GM19455 (cell line): ENCODE measurements around the gene OR5AN1.
"Not testable (repeated sequence)": the region's sequence is repeated elsewhere in the genome, so short reads cannot be mapped to it uniquely, and the experiment has no call there.

Source experiments
- ATAC-seq: cut with Tn5 transposase; IDR thresholded peaks from one replicate; pipeline ENCODE4 v1.9.1; 2021; ENCODE audit not compliant: unreplicated experiment

OR5AN1 gene

GRCh38 chr11:59358595-59358994 lies at the start of gene OR5AN1:
Gene OR5AN1 (plus strand): TSS chr11:59358895. CDS start chr11:59364459, 5,564 bp downstream.
- no peak for ATAC-seq

GRCh38 chr11:59335001-59335400 lies 23.7 kb upstream of the OR5AN1 start:
- ATAC-seq: no peak

GRCh38 chr11:59336176-59336575 lies 22.5 kb upstream of the OR5AN1 start:
- no peak for ATAC-seq

- ATAC-seq: no peak
Observed at GRCh38 chr11:59336931-59337330, 21.8 kb upstream of the OR5AN1 start.

DNA sequence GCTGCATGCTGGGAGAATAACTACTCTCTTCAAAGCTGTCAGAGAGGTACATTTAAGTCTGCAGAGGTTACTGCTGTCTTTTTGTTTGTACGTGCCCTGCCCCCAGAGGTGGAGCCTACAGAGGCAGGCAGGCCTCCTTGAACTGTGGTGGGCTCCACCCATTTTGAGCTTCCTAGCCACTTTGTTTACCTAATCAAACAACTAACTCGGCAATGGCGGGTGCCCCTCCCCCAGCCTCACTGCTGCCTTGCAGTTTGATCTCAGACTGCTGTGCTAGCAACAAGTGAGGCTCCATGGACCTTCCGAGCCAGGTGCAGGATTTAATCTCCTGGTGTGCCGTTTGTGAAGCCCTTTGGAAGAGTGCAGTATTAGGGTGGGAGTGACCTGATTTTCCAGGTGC lies 9.0 kb upstream of the OR5AN1 start:
- ATAC-seq: not testable (repeated sequence)

DNA sequence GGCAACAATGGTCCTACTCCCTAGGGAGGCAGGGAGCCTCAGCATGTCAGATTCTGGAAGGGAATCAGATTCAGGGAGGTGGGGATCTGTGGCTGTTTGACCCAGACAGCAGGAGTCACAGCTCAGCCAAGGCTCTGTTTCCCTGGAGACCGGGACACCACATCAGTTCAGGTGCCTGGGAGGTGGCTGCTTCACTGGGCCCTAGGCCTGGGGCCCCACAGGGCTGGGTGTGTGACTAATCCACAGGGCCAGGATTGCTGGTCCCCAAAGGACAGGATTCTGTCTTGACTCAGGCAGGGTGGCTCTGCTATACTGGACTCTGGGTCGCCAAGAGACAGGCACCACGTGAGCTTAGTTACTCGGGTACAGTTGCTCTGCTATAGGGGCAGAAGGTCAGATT lies 3.5 kb upstream of the OR5AN1 start:
- no peak for ATAC-seq

DNA sequence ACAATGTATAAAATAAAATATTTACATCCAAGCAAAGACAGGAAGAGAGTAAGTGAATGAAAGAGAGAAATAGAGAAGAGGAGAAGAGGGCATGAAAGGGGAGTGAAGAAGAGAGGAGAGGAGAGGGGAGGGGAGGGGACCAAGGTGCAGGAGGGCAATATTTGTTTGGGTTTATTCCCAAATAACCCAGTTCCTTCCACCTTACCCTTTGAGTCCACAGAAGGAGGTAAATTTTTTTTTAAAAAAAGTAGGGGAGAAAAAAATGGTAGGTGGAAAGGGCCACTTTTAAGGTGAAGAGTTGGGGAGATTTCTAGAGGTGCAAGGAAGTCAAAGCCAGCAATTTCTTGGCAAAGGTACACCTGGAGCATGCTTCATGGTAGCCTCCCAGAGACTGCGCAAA lies 2.1 kb upstream of the OR5AN1 start:
- ATAC-seq: no peak

GRCh38 chr11:59358020-59358419 lies 675 bp upstream of the OR5AN1 start:
- ATAC-seq: no peak

DNA sequence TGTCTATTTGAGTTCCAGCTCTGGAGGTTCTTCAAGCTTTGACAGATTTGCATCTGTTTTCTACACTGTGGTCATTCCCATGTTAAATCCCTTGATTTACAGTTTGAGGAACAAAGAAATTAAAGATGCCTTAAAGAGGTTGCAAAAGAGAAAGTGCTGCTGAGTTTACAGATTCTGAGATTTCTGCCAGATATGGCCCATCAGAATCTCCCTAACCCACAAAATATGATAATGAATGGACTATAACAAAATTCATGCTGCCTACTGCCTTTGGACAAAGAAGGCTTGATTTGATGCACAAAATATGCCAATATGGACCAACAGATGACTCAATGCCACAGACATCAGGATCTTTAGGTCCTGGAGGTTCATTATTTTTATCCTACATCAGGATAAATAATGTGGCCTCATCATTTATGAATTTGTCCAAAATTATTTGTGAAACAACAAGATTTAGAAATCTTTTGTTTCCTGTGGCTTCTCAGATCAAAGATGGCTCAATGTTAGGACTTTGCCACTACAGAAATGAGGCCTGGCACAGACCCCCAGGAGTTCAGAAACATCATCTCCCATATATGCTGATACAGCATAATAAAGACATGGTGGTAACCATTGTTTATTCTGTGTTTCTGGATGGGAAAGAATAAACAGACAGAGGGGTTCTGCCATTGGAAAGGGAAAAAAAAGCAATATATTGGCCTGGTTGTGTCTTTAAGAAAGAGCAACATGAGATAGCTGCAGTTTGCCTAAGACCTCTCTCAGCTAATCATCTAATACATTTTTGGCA lies 6.7 kb downstream of the OR5AN1 start:
- ATAC-seq: no peak

GRCh38 chr11:59368238-59369022 lies 9.7 kb downstream of the OR5AN1 start:
- ATAC-seq: no peak

- ATAC-seq: not testable (repeated sequence)
Observed at GRCh38 chr11:59372324-59372723, 13.6 kb downstream of the OR5AN1 start.

DNA sequence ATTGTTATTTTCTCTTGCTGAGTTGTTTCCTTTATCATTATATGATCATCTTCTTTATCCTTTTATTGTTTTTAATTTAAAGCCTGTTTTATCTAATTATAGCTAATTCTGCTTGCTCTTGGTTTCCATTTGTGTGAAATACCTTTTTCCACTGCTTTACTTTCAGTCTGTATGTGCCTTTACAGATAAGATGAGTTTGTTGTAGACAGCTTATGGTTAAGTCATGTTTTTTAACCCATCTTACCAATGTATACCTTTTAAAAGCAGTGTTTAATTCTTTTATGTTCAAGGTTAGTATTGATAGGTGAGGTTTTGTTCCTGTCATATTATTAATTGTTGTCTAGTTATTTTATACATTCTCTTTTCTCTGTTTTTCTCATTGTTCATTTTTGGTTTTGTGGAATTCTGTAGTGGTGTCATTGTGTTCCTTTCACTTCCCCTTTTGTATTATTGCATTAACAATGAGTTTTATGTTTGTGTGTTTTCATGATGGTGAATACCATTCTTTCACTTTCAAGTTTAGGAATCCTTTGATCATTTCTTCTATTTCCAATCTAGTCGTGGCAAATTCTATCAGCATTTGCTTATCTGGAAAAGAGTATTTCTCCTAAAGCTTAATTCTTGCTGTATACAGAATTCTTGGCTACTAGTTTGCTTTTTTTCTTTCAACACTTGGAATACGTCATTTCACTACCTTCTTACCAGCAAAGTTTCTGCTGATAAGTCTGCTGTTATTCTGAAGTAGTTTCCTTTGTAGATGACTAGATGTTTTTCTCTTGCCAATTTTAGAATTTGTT lies 21.8 kb downstream of the OR5AN1 start:
- peak; percentile 85 for ATAC-seq

DNA sequence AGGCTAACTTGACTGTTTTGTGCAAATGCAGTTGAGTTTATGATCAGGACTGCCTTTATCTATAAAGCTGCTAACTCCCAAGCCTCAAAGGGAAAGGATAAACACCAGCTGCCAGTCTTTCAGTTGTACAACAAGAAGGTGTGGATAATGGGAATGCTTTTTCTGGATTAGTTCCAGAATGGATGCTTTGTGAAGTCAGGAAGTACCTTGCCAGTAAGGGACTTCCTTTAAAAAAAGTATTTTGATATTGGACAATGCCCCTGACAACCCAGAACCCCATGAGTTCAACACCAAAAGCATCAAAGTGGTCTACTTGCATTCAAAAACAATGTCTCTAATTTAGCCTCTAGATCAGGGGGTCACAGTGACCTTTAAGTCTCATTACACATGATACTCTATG lies 35.5 kb downstream of the OR5AN1 start:
- no peak for ATAC-seq

DNA sequence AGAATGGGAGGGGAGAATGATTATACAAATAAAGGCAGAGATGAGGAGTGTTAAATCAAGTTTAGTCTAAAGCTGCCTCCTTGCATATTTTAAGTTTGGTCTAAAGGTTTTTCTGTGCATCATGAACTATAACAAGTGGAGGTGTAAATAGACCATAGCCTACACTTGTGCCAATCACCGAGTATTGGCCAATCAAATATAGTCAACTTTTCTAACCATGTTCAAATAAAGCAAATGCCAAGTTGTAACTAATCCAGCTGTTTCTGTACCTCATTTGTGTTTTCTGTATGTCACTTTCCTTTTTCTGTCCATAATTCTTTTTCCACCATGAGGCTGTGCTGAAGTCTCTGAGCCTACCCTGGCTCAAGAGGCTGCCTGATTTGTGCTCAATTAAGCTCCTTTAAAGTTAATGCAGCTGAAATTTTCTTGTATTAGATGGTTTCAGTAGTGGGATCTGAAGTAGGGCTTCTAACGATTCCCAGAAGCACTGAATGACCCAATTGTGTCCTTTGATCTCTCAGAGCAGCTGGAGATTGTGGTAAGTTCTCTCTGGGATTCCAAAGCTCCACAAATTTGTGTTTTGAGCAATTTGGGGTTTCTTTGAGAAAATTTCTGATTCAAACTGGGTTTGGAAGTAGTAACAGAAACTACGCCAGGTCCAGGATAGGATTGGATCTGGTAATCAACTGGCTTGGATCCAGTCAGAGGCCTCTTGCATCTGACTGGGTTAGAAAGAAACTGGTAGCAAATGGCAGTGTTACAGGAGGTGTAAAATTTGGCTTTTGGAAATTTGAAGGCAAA lies 42.0 kb downstream of the OR5AN1 start:
- ATAC-seq: no peak

GRCh38 chr11:59401262-59401552 lies 42.5 kb downstream of the OR5AN1 start:
- ATAC-seq: no peak

GRCh38 chr11:59403546-59403945 lies 44.9 kb downstream of the OR5AN1 start:
- ATAC-seq: no peak

DNA sequence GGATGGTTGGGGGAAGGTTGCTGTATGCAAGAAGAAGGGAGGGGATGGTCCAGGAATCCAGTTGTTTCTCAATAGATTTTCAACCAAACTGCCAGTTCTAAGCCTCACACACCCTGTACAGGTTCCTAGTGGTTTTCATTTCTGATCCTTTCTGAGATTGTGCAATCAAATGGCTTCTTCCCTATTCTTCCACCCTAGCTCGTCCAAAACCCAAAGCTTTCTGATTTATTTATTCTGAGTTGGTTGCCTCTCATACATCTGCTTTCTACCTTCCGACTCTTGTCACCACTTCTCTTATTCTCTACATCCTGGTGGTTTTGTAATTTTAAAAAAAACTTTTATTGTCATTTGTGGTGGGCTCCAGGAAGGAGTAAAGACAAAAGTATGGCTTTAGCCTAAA lies 55.0 kb downstream of the OR5AN1 start:
- no peak for ATAC-seq

DNA sequence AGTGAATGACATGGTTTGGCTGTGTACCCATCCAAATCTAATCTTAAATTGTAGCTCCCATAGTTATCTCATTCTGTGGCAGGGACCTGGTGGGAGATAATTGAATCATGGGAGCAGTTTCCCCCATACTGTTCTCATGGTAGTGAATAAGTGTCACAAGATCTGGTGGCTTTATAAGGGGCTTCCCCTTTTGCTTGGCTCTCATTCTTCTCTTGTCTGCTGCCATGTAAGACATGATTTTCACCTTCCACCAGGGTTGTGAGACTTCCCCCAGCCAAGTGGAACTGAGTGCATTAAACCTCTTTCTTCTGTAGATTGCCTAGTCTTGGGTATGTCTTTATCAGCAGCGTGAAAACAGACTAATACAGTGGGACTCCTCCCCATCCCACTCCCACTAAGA lies 56.4 kb downstream of the OR5AN1 start:
- no peak for ATAC-seq

DNA sequence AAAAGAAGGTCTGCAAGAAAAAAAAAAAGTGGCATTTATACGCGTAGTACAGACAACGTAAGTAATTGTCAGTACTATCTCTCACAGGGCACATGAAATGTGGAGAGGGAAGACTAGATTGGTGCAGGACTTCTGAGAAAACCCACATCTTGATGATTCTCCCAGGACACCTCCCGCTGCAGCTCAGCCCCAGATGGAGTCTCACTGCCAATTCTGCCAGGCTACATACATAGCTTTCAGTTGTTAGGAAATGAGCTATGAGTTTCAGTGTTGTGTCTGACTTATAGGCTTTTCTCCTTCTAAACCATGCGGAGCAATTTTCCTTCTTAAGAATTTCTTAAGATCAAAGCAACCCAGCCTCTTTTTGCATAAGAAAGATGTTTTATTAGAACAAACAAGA lies 57.9 kb downstream of the OR5AN1 start:
- no peak for ATAC-seq

DNA sequence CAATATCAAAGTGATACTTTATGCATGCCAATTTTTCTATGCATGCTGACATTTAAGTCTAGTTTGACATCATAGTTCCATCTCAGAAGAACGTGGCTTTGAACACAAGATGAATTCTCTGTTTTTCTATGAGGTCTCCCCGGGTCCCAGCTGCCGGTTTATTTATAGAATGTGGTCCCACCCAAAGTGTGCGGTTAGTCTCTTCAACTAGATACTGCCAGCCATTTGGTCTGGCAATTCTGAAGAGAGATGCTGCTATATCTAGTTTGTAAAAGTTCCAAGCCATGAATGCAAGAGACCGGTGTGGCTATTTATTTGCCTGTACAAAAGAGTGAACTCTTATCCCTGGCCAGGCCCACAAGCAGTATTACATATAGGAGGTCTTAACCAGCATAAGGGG lies 58.3 kb downstream of the OR5AN1 start:
- no peak for ATAC-seq

GRCh38 chr11:59418156-59418555 lies 59.5 kb downstream of the OR5AN1 start:
- no peak for ATAC-seq
